ENCODE data around the gene SESN1.

GRCh38 chr6:108953681-108954080, 141.0 kb downstream of the SESN1 start:
- TF ChIP-seq CTCF (IDR thresholded peaks at IDR 0.05) (no peak), POLR2A (IDR thresholded peaks at IDR 0.05) (no peak)
